ENCODE data around the gene FANCL.

- no peak for TF ChIP-seq TAF1 (IDR thresholded peaks at IDR 0.05; ENCODE audit: low read depth)
- no peak for TF ChIP-seq EP300 (IDR thresholded peaks at IDR 0.05; ENCODE audit: borderline replicate concordance)
- no peak for TF ChIP-seq RAD21 (IDR thresholded peaks at IDR 0.05; ENCODE audit: low read depth)
- TF ChIP-seq REST (IDR thresholded peaks at IDR 0.05; ENCODE audit: low read depth), result no peak
- TF ChIP-seq YY1 (IDR thresholded peaks at IDR 0.05; ENCODE audit: low read depth), result no peak
- TF ChIP-seq EGR1 (IDR thresholded peaks at IDR 0.05), result no peak
- no peak for TF ChIP-seq MAX (IDR thresholded peaks at IDR 0.05)
These were observed 13.8 kb downstream of the FANCL start for GRCh38 chr2:58227171-58227917.

All from Ishikawa (cell line).